Cardiac muscle cell (in vitro differentiated cells and primary cell): ENCODE results near the gene MAFF. TPM values are rescaled to one million over a fixed set of nuclear protein-coding genes. Genes with fewer than 3 reads are reported as not detected.

Experiments
- DNase-seq, 2 donors: peaks; one replicate each; pipeline versions ENCODE4 v3.0.0 to v3.0.0-alpha.2; 2010 to 2017; ENCODE audit warnings: low read depth in 1 of 2, low spot score in 1 of 2
- H3K27ac ChIP-seq: fragments of 200-600 bp; sonication (generic); 2 replicates; pipeline ENCODE4 v1.5.1; 2016
- H3K27me3 ChIP-seq: fragments of 200-600 bp; sonication (generic); 2 replicates; pipeline ENCODE4 v1.6.0; 2016; ENCODE audit warnings: control low read depth
- H3K36me3 ChIP-seq: fragments of 200-600 bp; sonication (generic); 2 replicates; pipeline ENCODE4 v1.5.1; 2016; ENCODE audit warnings: control low read depth
- H3K4me1 ChIP-seq: fragments of 200-600 bp; sonication (generic); 2 replicates; pipeline ENCODE4 v1.8.1; 2017; ENCODE audit warnings: low read depth, mild to moderate bottlenecking, mixed run types
- H3K4me3 ChIP-seq: fragments of 200-600 bp; sonication (generic); 2 replicates; pipeline ENCODE4 v1.5.1; 2016; ENCODE audit warnings: mild to moderate bottlenecking
- H3K9me3 ChIP-seq: fragments of 200-600 bp; sonication (generic); 2 replicates; pipeline ENCODE4 v1.5.1; 2017; ENCODE audit warnings: low read depth, mild to moderate bottlenecking, control low read depth
- polyA plus RNA-seq: library from polyadenylated mRNA; unstranded; fragments of >200 nt; fragmentation: Nextera tagmentation; extraction: Ambion mirVana; gene quantifications from 2 replicates; pipeline ENCODE4 v1.2.1, GENCODE V29; 2016
- total RNA-seq: library from RNA; depleted of rRNA; stranded (reverse); fragments of >200 nt; gene quantifications from 2 replicates; pipeline ENCODE4 v1.2.3, GENCODE V29; 2016
- TF ChIP-seq, protein P1 (sequence below): IDR thresholded peaks from 2 replicates; pipeline ENCODE4 v1.5.1; 2012; ENCODE audit warnings: low read depth, mild to moderate bottlenecking, low read length

MAFF gene
- total and polyA plus RNA-seq, 2 experiments from 2014 or later, result 4.1 to 4.3 TPM

DNA sequence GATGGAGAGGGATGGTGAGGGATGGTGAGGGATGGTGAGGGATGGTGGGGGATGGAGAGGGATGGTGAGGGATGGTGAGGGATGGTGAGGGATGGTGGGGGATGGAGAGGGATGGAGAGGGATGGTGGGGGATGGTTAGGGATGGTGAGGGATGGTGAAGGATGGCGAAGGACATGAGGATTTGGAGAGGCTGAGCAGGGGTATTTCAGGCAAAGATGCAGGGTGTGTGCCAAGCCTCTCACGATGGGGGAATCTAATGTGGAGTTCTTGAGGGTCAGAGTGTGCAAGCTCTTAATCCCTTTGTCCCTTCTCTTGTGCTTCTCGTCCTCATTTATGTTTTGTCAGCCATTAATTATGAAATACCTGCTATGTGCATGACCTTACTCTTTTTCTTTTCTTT is 12.7 kb upstream of the MAFF start:
- no peak overlapping the region for H3K4me3 ChIP-seq
- TF ChIP-seq, protein P1, sequence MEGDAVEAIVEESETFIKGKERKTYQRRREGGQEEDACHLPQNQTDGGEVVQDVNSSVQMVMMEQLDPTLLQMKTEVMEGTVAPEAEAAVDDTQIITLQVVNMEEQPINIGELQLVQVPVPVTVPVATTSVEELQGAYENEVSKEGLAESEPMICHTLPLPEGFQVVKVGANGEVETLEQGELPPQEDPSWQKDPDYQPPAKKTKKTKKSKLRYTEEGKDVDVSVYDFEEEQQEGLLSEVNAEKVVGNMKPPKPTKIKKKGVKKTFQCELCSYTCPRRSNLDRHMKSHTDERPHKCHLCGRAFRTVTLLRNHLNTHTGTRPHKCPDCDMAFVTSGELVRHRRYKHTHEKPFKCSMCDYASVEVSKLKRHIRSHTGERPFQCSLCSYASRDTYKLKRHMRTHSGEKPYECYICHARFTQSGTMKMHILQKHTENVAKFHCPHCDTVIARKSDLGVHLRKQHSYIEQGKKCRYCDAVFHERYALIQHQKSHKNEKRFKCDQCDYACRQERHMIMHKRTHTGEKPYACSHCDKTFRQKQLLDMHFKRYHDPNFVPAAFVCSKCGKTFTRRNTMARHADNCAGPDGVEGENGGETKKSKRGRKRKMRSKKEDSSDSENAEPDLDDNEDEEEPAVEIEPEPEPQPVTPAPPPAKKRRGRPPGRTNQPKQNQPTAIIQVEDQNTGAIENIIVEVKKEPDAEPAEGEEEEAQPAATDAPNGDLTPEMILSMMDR, result no peak
- no peak overlapping the region for H3K27ac ChIP-seq
- H3K27me3 ChIP-seq, result no peaks in the 10 kb centered on the region
- no peaks in the 10 kb centered on the region for H3K9me3 ChIP-seq
- DNase-seq, result no peak
- peaks cover 5% of the 10 kb centered on the region for H3K4me1 ChIP-seq
- no peaks in the 10 kb centered on the region for H3K36me3 ChIP-seq

DNA sequence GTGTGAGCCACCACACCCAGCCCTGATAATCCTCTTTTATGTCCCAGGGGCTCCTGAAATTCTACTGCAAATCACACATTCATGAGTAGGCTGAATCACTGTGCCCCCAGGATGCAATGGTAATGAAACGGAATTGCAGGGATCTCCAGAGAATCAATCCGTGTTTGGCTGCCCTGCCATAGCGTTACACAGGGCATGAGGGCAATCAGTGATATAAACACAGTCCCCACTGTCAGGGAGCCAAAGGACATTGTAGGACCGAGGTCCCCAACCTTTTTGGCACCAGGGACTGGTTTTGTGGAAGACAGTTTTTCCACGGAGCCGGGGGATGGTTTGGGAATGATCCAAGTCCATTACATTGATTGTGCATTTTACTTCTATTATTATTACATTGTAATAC is 11.2 kb upstream of the MAFF start:
- Histone ChIP-seq H3K27me3 (no peaks in the 10 kb centered on the region), H3K9me3 (no peaks in the 10 kb centered on the region), H3K36me3 (no peaks in the 10 kb centered on the region), H3K27ac (no peak overlapping the region), H3K4me1 (peaks cover 5% of the 10 kb centered on the region), H3K4me3 (no peak overlapping the region)
- DNase-seq, result no peak
- TF ChIP-seq, protein P1, result no peak

DNA sequence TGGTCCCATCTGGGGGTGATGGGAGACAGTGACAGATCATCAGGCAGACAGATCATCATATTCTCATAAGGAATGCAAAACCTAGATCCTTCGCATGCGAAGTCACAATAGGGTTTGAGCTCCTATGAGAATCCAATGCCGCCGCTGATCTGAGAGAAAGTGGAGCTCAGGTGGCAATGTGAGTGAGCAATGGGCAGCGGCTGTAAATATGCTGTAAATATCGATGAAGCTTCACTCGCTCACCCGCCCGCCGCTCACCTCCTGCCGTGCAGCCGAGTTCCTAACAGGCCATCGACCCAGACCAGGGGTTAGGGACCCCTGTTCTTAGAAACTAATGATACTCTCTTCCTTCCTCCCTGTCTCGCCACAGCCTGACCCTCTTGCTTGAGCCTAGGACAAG is 10.7 kb upstream of the MAFF start:
- H3K27ac ChIP-seq, result no peak overlapping the region

DNA sequence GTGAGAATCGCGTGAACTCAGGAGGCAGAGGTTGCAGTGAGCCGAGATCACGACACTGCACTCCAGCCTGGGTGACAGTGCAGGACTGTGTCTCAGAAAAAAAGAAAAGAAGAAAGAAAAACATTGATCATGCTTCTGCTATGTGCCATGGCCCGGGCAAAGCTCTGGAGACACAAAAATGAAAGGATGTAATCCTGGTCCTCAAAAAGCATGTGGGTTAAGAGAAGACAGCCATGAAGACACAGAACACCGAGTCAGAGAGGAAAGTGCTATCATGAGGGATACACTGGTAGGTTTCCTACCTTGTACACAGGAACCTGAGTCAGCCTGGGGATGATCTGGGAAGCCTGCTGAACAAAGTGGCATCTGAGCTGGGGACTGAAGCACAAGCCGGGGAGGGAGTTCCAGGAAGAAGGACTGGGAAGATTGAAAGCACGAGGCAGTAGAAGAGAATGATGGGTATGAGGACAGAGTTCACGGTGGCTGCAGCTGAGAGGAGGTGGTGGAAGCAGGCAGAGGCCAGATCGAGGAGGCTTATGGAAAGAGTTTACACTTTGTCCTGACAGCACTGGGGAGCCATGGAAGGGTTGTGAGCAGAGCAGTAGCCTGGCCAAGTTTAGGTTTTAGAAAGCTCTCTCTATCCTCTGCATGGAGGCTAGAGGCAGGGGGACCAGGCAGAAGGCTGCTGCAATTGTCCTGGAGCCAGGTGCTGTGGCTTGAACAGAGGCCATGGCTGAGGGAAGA is 9.9 kb upstream of the MAFF start:
- no peak overlapping the region for H3K27ac ChIP-seq
- DNase-seq, result no peak
- H3K4me1 ChIP-seq, result peaks cover 5% of the 10 kb centered on the region
- no peaks in the 10 kb centered on the region for H3K36me3 ChIP-seq
- no peaks in the 10 kb centered on the region for H3K27me3 ChIP-seq
- no peak overlapping the region for H3K4me3 ChIP-seq
- TF ChIP-seq, protein P1, result no peak
- H3K9me3 ChIP-seq, result no peaks in the 10 kb centered on the region

More for the DNA sequence above, 10.7 kb upstream of the MAFF start:
- DNase-seq, result no peak
- Histone ChIP-seq H3K4me3 (no peak overlapping the region), H3K36me3 (no peaks in the 10 kb centered on the region), H3K9me3 (no peaks in the 10 kb centered on the region), H3K27me3 (no peaks in the 10 kb centered on the region), H3K4me1 (peaks cover 5% of the 10 kb centered on the region)
- TF ChIP-seq, protein P1, result no peak

DNA sequence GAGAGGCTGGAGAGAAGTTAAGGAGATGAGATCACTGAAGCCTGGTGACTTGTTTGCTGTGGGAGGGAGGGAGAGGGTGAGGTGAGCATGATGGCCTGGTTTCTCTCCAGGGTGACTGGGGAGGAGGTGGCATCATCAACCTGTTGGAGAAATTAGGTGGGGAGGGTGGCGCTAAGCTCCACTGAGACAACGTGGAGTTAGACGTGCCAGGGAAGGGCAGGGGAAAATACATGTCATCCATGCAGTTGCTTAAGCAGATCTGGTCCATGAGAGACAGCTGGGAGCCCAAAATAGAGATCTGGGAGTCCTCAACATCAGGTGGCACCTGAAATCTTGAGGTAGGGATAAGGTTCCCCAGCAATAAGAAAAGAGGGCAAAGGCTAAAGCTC is 9.3 kb upstream of the MAFF start:
- H3K9me3 ChIP-seq, result no peaks in the 10 kb centered on the region
- H3K4me1 ChIP-seq, result peaks cover 5% of the 10 kb centered on the region
- TF ChIP-seq, protein P1, result no peak
- DNase-seq, result no peak
- H3K36me3 ChIP-seq, result no peaks in the 10 kb centered on the region
- H3K27ac ChIP-seq, result no peak overlapping the region
- H3K4me3 ChIP-seq, result no peak overlapping the region
- H3K27me3 ChIP-seq, result no peaks in the 10 kb centered on the region
